Activated T-helper 1 cell treated with anti-CD3 and anti-CD28 coated beads, Interleukin-12 subunit alpha, Interleukin-12 subunit beta, Interleukin-2, Interleukin-4 antibody, amounts not matched to agents 30 ng/mL and 10 ng/mL and 1 ng/mL, durations not matched to agents 14 hours and 24 hours and 36 hours (primary cell): ENCODE measurements around the gene PCSK7. TPM values are rescaled to one million over a fixed set of nuclear protein-coding genes. Genes with fewer than 3 reads are reported as not detected.

Experiments
- DNase-seq: peaks from one replicate; pipeline ENCODE4 v3.0.0; 2021; ENCODE audit warnings: low spot score
- H3K27ac Mint-ChIP-seq: one replicate; pipeline ENCODE4 v1.8.0; 2021; ENCODE audit warnings: mild to moderate bottlenecking, mixed read lengths
- H3K27me3 Mint-ChIP-seq: one replicate; pipeline ENCODE4 v1.8.0; 2022; ENCODE audit warnings: mild to moderate bottlenecking, moderate library complexity, mixed read lengths; ENCODE audit not compliant: insufficient read depth
- H3K36me3 Mint-ChIP-seq: one replicate; pipeline ENCODE4 v1.8.0; 2021; ENCODE audit warnings: low read depth, mixed read lengths
- H3K4me1 Mint-ChIP-seq: one replicate; pipeline ENCODE4 v1.8.0; 2021; ENCODE audit warnings: low read depth, mixed read lengths
- H3K4me3 Mint-ChIP-seq: one replicate; pipeline ENCODE4 v1.8.0; 2021; ENCODE audit warnings: mild to moderate bottlenecking, moderate library complexity, mixed read lengths
- H3K9me3 Mint-ChIP-seq: one replicate; pipeline ENCODE4 v1.8.0; 2021; ENCODE audit warnings: mixed read lengths
- intact Hi-C: fragments of 100-400 bp; cut with micrococcal nuclease; formaldehyde crosslinking; loops from one replicate; pipeline ENCODE4 v1.15.1; 2024
- total RNA-seq: library from RNA; stranded (reverse); gene quantifications from 2 replicates; pipeline ENCODE4 v1.2.3, GENCODE V29; 2022

PCSK7 gene
- total RNA-seq, 1 donor from 2014 or later = 154 TPM

GRCh38 chr11:117154468-117154867 lies 77.4 kb downstream of the PCSK7 start:
- intact Hi-C loops = no loop called here
- H3K36me3 Mint-ChIP-seq = peaks cover 15% of the 10 kb centered on the region
- no peak overlapping the region for H3K27ac Mint-ChIP-seq
- no peak for DNase-seq
- H3K4me1 Mint-ChIP-seq = peaks cover 4% of the 10 kb centered on the region
- H3K9me3 Mint-ChIP-seq = no peaks in the 10 kb centered on the region
- H3K27me3 Mint-ChIP-seq = no peaks in the 10 kb centered on the region
- H3K4me3 Mint-ChIP-seq = no peak overlapping the region

Other genes with a start within 250 kb of the PCSK7 start
- gene SIK3, start 133.6 kb downstream of the PCSK7 start, total RNA-seq = 49.9 and 54.2 TPM in 2 replicates
- gene PAFAH1B2, start 87.8 kb downstream of the PCSK7 start, total RNA-seq = 71.8 and 83.6 TPM in 2 replicates
- gene SIDT2, start 53.3 kb downstream of the PCSK7 start, total RNA-seq = 24.3 and 32.2 TPM in 2 replicates
- 2.9 and 4.6 TPM in 2 replicates for gene TAGLN, start 32.7 kb downstream of the PCSK7 start, total RNA-seq
- gene RNF214, start 598 bp upstream of the PCSK7 start, total RNA-seq = 18.5 and 26.3 TPM in 2 replicates
- 4.8 and 5.7 TPM in 2 replicates for gene BACE1-AS, start 59.3 kb upstream of the PCSK7 start, total RNA-seq
- 0.13 and 0.27 TPM in 2 replicates for gene BACE1, start 84.2 kb upstream of the PCSK7 start, total RNA-seq
- 37.2 and 43.5 TPM in 2 replicates for gene CEP164, start 95.8 kb upstream of the PCSK7 start, total RNA-seq